H1 (cell line): Measurements from ENCODE around the gene TBX2. TPM values are rescaled to one million over a fixed set of nuclear protein-coding genes. Genes with fewer than 3 reads are reported as not detected.

ENCODE experiments used
- CTCF ChIA-PET: fragments of 300-600 bp; sonication (Branson Sonifier 250); formaldehyde crosslinking; loops from one replicate; lab custom pipeline; 2021; ENCODE audit not compliant: partially characterized antibody; lab: Charles Lee
- POLR2A ChIA-PET: fragments of 300-600 bp; sonication (Branson Sonifier 250); formaldehyde crosslinking; loops from one replicate; lab custom pipeline; 2021; ENCODE audit warnings: inconsistent platforms; ENCODE audit not compliant: partially characterized antibody; lab: Charles Lee
- DNase-seq, 2 experiments: peaks; one replicate each; pipeline versions ENCODE4 v3.0.0 to v3.0.0-alpha.2; 2010 to 2022; ENCODE audit warnings: low spot score in 2 of 2, low read depth in 1 of 2, mixed read lengths in 1 of 2
- FAIRE-seq: peaks from 2 replicates; lab custom pipeline; 2011; peaks lifted over from hg19 to GRCh38; lab: Jason Lieb, UNC
- H2AFZ ChIP-seq: 2 replicates; pipeline ENCODE4 v1.8.1; 2012; ENCODE audit warnings: low read length, inconsistent platforms
- H2AK5ac ChIP-seq: 2 replicates; pipeline ENCODE4 v1.6.1; 2013; ENCODE audit warnings: low read depth, low read length
- H2BK120ac ChIP-seq: replicated peaks from 2 replicates; pipeline ENCODE3; 2013; ENCODE audit warnings: low read depth, low read length, inconsistent platforms
- H2BK12ac ChIP-seq: 2 replicates; pipeline ENCODE4 v1.6.1; 2013; ENCODE audit warnings: low read depth, low read length
- H2BK15ac ChIP-seq: 2 replicates; pipeline ENCODE4 v1.6.1; 2013; ENCODE audit warnings: low read length
- H2BK20ac ChIP-seq: 2 replicates; pipeline ENCODE4 v1.6.1; 2013; ENCODE audit warnings: low read length
- H2BK5ac ChIP-seq: 2 replicates; pipeline ENCODE4 v1.6.1; 2013; ENCODE audit warnings: low read depth, low read length
- H3K14ac ChIP-seq: 2 replicates; pipeline ENCODE4 v1.6.1; 2013; ENCODE audit warnings: inconsistent platforms; ENCODE audit not compliant: insufficient read length
- H3K18ac ChIP-seq: 2 replicates; pipeline ENCODE4 v1.6.1; 2013; ENCODE audit warnings: low read length; ENCODE audit errors: extremely low read depth
- H3K23ac ChIP-seq: 2 replicates; pipeline ENCODE4 v1.6.1; 2013; ENCODE audit warnings: inconsistent platforms; ENCODE audit not compliant: insufficient read length
- H3K23me2 ChIP-seq: 2 replicates; pipeline ENCODE4 v1.6.1; 2013; ENCODE audit warnings: low read depth, low read length
- H3K27ac ChIP-seq: 2 replicates; pipeline ENCODE4 v1.6.1; 2011; ENCODE audit warnings: low read depth, low read length, inconsistent platforms
- H3K27me3 ChIP-seq, 4 experiments: replicated peaks in 1 of 4; 1 replicate in 1 of 4; 2 replicates in 3 of 4; pipeline versions ENCODE4 v1.6.1 to v1.8.1; 2011 to 2013; ENCODE audit warnings: low read length in 3 of 4, mild to moderate bottlenecking in 3 of 4, inconsistent platforms in 2 of 4, mixed read lengths in 2 of 4, moderate library complexity in 1 of 4; ENCODE audit not compliant: control insufficient read depth in 3 of 4, insufficient read depth in 3 of 4; ENCODE audit errors: extremely low read depth in 1 of 4
- H3K36me3 ChIP-seq, 4 experiments: 2 replicates each; pipeline versions ENCODE4 v1.6.1 to v1.8.1; 2011 to 2013; ENCODE audit warnings: mild to moderate bottlenecking in 4 of 4, low read length in 3 of 4, moderate library complexity in 2 of 4, control low read depth in 1 of 4, inconsistent platforms in 1 of 4; ENCODE audit not compliant: insufficient read depth in 4 of 4, control insufficient read depth in 2 of 4
- H3K4ac ChIP-seq: replicated peaks from 2 replicates; pipeline ENCODE3; 2013; ENCODE audit warnings: low read length, low read depth, mixed read lengths, inconsistent platforms; ENCODE audit not compliant: insufficient read length
- H3K4me1 ChIP-seq, 4 experiments: replicated peaks in 1 of 4; 1 replicate in 1 of 4; 2 replicates in 3 of 4; pipeline versions ENCODE4 v1.6.1 to v1.8.1; 2011 to 2013; ENCODE audit warnings: low read length in 3 of 4, inconsistent platforms in 2 of 4, mixed read lengths in 1 of 4; ENCODE audit not compliant: insufficient read depth in 4 of 4, control insufficient read depth in 3 of 4
- H3K4me2 ChIP-seq, 2 experiments: 2 replicates each; pipeline versions ENCODE4 v1.6.1 to v1.8.1; 2011 to 2013; ENCODE audit warnings: low read depth in 2 of 2, low read length in 2 of 2, control low read depth in 1 of 2, inconsistent platforms in 1 of 2, mild to moderate bottlenecking in 1 of 2; ENCODE audit not compliant: insufficient read depth in 1 of 2
- H3K4me3 ChIP-seq, 4 experiments: fragments of 200-600, 300-600 bp in 1 of 4; sonication (generic), shearing (Covaris generic), sonication (Bioruptor Twin) in 1 of 4; 2 replicates each; pipeline versions ENCODE4 v1.5.1 to v1.8.1; 2011 to 2016; ENCODE audit warnings: low read length in 4 of 4, low read depth in 3 of 4, control low read depth in 2 of 4, inconsistent platforms in 2 of 4, mild to moderate bottlenecking in 2 of 4, mixed read lengths in 1 of 4, moderate library complexity in 1 of 4; ENCODE audit not compliant: insufficient read depth in 2 of 4; ENCODE audit errors: extremely low read depth in 1 of 4
- H3K56ac ChIP-seq: replicated peaks from 2 replicates; pipeline ENCODE3; 2013; ENCODE audit warnings: low read depth, mild to moderate bottlenecking, mixed read lengths, low read length, inconsistent platforms; ENCODE audit not compliant: insufficient read length
- H3K79me1 ChIP-seq: 2 replicates; pipeline ENCODE4 v1.6.1; 2013; ENCODE audit warnings: low read depth, low read length, control low read depth
- H3K79me2 ChIP-seq, 2 experiments: 2 replicates each; pipeline versions ENCODE4 v1.6.1 to v1.8.1; 2012 to 2013; ENCODE audit warnings: low read length in 2 of 2, mild to moderate bottlenecking in 2 of 2, inconsistent platforms in 1 of 2; ENCODE audit not compliant: insufficient read depth in 2 of 2, control insufficient read depth in 1 of 2
- H3K9ac ChIP-seq, 4 experiments: replicated peaks in 1 of 4; 1 replicate in 1 of 4; 2 replicates in 3 of 4; pipeline versions ENCODE4 v1.6.1 to v1.8.1; 2011 to 2013; ENCODE audit warnings: low read depth in 3 of 4, low read length in 3 of 4, control low read depth in 2 of 4, mild to moderate bottlenecking in 2 of 4, moderate library complexity in 2 of 4, inconsistent platforms in 1 of 4; ENCODE audit errors: extremely low read depth in 1 of 4
- H3K9me3 ChIP-seq, 2 experiments: 2 replicates each; pipeline versions ENCODE4 v1.6.1 to v1.8.1; 2012 to 2013; ENCODE audit warnings: mild to moderate bottlenecking in 2 of 2, moderate library complexity in 2 of 2, control low read depth in 1 of 2, inconsistent platforms in 1 of 2, low read depth in 1 of 2, low read length in 1 of 2, mixed read lengths in 1 of 2; ENCODE audit not compliant: insufficient read depth in 2 of 2
- H4K20me1 ChIP-seq, 2 experiments: replicated peaks in 1 of 2; 2 replicates each; pipeline versions ENCODE3 to v1.8.1; 2011 to 2013; ENCODE audit warnings: inconsistent platforms in 2 of 2, low read length in 2 of 2, mild to moderate bottlenecking in 1 of 2; ENCODE audit not compliant: insufficient read depth in 2 of 2, control insufficient read depth in 1 of 2
- H4K5ac ChIP-seq: 2 replicates; pipeline ENCODE4 v1.6.1; 2013; ENCODE audit warnings: low read length, low read depth, mixed read lengths, inconsistent platforms; ENCODE audit not compliant: insufficient read length
- H4K8ac ChIP-seq: 2 replicates; pipeline ENCODE4 v1.8.0; 2013; ENCODE audit warnings: mild to moderate bottlenecking, moderate library complexity, low read length, inconsistent platforms; ENCODE audit not compliant: insufficient read depth; ENCODE audit errors: extremely low read depth
- H4K91ac ChIP-seq: replicated peaks from 2 replicates; pipeline ENCODE3; 2013; ENCODE audit warnings: low read length, mixed read lengths, inconsistent platforms; ENCODE audit not compliant: insufficient read length
- BACH1 ChIP-seq: IDR thresholded peaks from 2 replicates; pipeline ENCODE4 v1.6.1; 2012; ENCODE audit warnings: low read length, improper control_type of control experiment
- BCL11A ChIP-seq, 2 experiments: IDR thresholded peaks; one replicate each; pipeline ENCODE4 v1.6.1; 2011; ENCODE audit warnings: low read depth in 2 of 2, low read length in 2 of 2, mild to moderate bottlenecking in 2 of 2
- BRCA1 ChIP-seq: IDR thresholded peaks from 2 replicates; pipeline ENCODE4 v1.6.1; 2012; ENCODE audit warnings: low read depth, low read length, improper control_type of control experiment
- CEBPB ChIP-seq: IDR thresholded peaks from 2 replicates; pipeline ENCODE4 v1.6.1; 2012; ENCODE audit warnings: low read depth, low read length
- CHD2 ChIP-seq: IDR thresholded peaks from 2 replicates; pipeline ENCODE4 v1.6.1; 2012; ENCODE audit warnings: low read length, improper control_type of control experiment
- EZH2 ChIP-seq: fragments of 200-600 bp; sonication (generic); IDR thresholded peaks from 2 replicates; pipeline ENCODE4 v1.7.1; 2012; ENCODE audit warnings: low read depth, mild to moderate bottlenecking, moderate library complexity, low read length, inconsistent platforms; ENCODE audit not compliant: severe bottlenecking
- GABPA ChIP-seq: IDR thresholded peaks from 2 replicates; pipeline ENCODE4 v1.6.1; 2011; ENCODE audit warnings: mild to moderate bottlenecking, low read length, moderate library complexity, borderline replicate concordance; ENCODE audit not compliant: insufficient read depth
- KDM5A ChIP-seq: fragments of 200-600 bp; IDR thresholded peaks from 2 replicates; pipeline ENCODE4 v1.7.1; 2012; ENCODE audit warnings: mild to moderate bottlenecking, low read length, inconsistent platforms, mixed read lengths
- NANOG ChIP-seq: IDR thresholded peaks from 2 replicates; pipeline ENCODE4 v1.6.1; 2011; ENCODE audit warnings: low read length, low read depth, mild to moderate bottlenecking, inconsistent platforms; ENCODE audit not compliant: insufficient read depth, poor library complexity, severe bottlenecking
- NRF1 ChIP-seq: IDR thresholded peaks from 2 replicates; pipeline ENCODE4 v1.6.1; 2011; ENCODE audit warnings: mild to moderate bottlenecking, low read depth, low read length, improper control_type of control experiment
- POLR2AphosphoS5 ChIP-seq: IDR thresholded peaks from 2 replicates; pipeline ENCODE4 v1.6.1; 2011; ENCODE audit warnings: low read depth, low read length
- SIX5 ChIP-seq: IDR thresholded peaks from 2 replicates; pipeline ENCODE4 v1.6.1; 2011; ENCODE audit warnings: mild to moderate bottlenecking, low read depth, low read length
- SP1 ChIP-seq: IDR thresholded peaks from 2 replicates; pipeline ENCODE4 v1.6.1; 2011; ENCODE audit warnings: low read depth, low read length
- SP2 ChIP-seq: IDR thresholded peaks from 2 replicates; pipeline ENCODE4 v1.6.1; 2012; ENCODE audit warnings: mild to moderate bottlenecking, low read length, inconsistent platforms
- SP4 ChIP-seq: IDR thresholded peaks from 2 replicates; pipeline ENCODE4 v1.6.1; 2012; ENCODE audit warnings: low read length, inconsistent platforms
- YY1 ChIP-seq: IDR thresholded peaks from 2 replicates; pipeline ENCODE4 v1.6.1; 2011; ENCODE audit warnings: low read depth, mild to moderate bottlenecking, low read length
- WGBS, 2 experiments: shearing (Covaris generic) in 1 of 2; methylation state at CpG; one replicate each; pipeline versions ENCODE4 v1.1.6 to v1.1.7; 2013 to 2015; ENCODE audit warnings: low lambda C conversion rate in 2 of 2, mixed read lengths in 2 of 2, inconsistent platforms in 1 of 2, low coverage in 1 of 2, missing lambda C conversion rate in 1 of 2; ENCODE audit not compliant: insufficient replicate concordance in 2 of 2, insufficient coverage in 1 of 2, insufficient read length in 1 of 2; ENCODE audit errors: extremely low coverage in 1 of 2, missing lambda C conversion rate in 1 of 2; 5-methylcytosine and 5-hydroxymethylcytosine counted together
- polyA plus RNA-seq, 7 experiments: library from polyadenylated mRNA; depleted of rRNA in 3 of 7; stranded (reverse) in 5 of 7; unstranded in 2 of 7; fragments of >200 nt in 5 of 7; fragments of 200-250 nt in 2 of 7; gene quantifications; 1 replicate in 5 of 7; 2 replicates in 1 of 7; 4 replicates in 1 of 7; pipeline versions ENCODE4 v1.2.1 to v1.2.3, GENCODE V29; 2011 to 2013; ENCODE audit warnings: missing spikeins in 2 of 7, mixed read lengths in 2 of 7
- total RNA-seq: library from RNA; stranded (reverse); fragmentation: NEBNext Ultra II Directional; extraction: Animal tissue kit (Norgen Biotek cat#: 25700); gene quantifications from 2 replicates; pipeline ENCODE4 v1.2.1, GENCODE V29; 2021

TBX2 gene
- total and polyA plus RNA-seq, 2 of the 8 experiments (the other 6 are each of a cell fraction or from before 2014, with no cell fraction given): not detected

DNA sequence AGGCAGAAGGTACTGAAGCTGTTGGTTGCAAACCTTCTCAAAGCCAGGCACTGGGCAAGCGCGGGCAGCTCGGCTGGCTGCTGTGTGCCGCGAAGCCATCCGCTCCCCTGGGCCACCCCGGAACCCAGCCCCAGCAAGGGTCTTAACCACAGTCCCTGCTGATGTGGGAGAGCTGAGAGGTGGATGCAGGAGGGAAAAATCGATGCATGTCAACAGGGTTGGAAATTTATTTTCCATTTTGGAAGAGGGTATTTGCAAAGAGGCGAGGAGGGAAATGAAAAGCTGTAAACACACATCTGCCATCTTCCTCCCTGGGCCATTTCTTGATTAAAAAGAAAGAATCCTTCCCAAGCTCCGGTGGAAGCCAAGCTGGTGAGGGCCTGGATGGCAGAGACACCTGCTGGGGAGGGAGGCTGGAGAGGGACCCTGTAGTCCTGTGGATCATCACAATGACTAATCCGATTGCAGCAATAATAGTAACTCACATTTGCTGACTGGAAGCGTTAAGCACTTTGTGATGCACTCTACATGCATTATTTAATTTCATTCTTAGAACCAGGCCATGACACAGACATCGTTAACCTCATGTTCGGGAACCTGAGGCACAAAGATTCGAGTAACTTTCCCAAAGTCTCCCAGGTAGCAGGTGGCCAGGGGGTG, 13.9 kb upstream of the TBX2 start:
- H2BK15ac ChIP-seq: no peak overlapping the region
- no peak overlapping the region for H3K14ac ChIP-seq
- WGBS, 2 experiments: 94% methylated on average over 14 of the region's 15 CpGs; no CpG with 5 or more reads in 1 of the 2 experiments
- H3K27me3 ChIP-seq: no peaks in the 10 kb centered on the region; a peak in 1 of 7 replicates
- H3K79me1 ChIP-seq: no peaks in the 10 kb centered on the region; the same call in 1 of the 2 replicates
- H3K9me3 ChIP-seq: no peaks in the 10 kb centered on the region
- DNase-seq: no peak
- no peak overlapping the region for H4K8ac ChIP-seq
- H4K91ac ChIP-seq: no peak overlapping the region
- H3K4me1 ChIP-seq: no peaks in the 10 kb centered on the region; a peak in 1 of 7 replicates
- H2BK20ac ChIP-seq: no peak overlapping the region
- no peaks in the 10 kb centered on the region for H3K79me2 ChIP-seq
- H2BK12ac ChIP-seq: no peak overlapping the region
- H4K5ac ChIP-seq: no peak overlapping the region
- H3K56ac ChIP-seq: no peak overlapping the region
- H3K36me3 ChIP-seq: no peaks in the 10 kb centered on the region
- FAIRE-seq: no peak
- H2BK5ac ChIP-seq: no peak overlapping the region
- H4K20me1 ChIP-seq: no peaks in the 10 kb centered on the region
- H3K4me3 ChIP-seq: no peak overlapping the region
- H3K23ac ChIP-seq: no peak overlapping the region
- H3K4me2 ChIP-seq: no peak overlapping the region
- H3K9ac ChIP-seq: no peak overlapping the region
- no peak overlapping the region for H3K4ac ChIP-seq
- no peaks in the 10 kb centered on the region for H3K23me2 ChIP-seq
- H2BK120ac ChIP-seq: no peak overlapping the region
- H3K27ac ChIP-seq: no peak overlapping the region
- no peak overlapping the region for H2AK5ac ChIP-seq
- ChIA-PET CTCF (interaction anchor here (1.1 to 2.1 kb wide), 2 partner anchors 9 to 414 kb away, joined by 4 to 9 read pairs; no protein-coding TSS in a partner anchor), POLR2A (no interaction called here)
- H3K18ac ChIP-seq: no peak overlapping the region
- H2AFZ ChIP-seq: no peak overlapping the region
- TF ChIP-seq GABPA (no peak), CHD2 (no peak), SP2 (no peak), NANOG (no peak), SP1 (no peak), SIX5 (no peak), BACH1 (no peak), BRCA1 (no peak), EZH2 (no peak), CEBPB (no peak), KDM5A (no peak), BCL11A (IDR thresholded peaks at IDR 0.05; ENCODE audit: low read depth in 2 of 2, low read length in 2 of 2) (no peak), YY1 (no peak), NRF1 (no peak), SP4 (no peak), POLR2AphosphoS5 (no peak)
